K562 (cell line): ENCODE results near the gene KRT31. TPM values are rescaled to one million over a fixed set of nuclear protein-coding genes. Genes with fewer than 3 reads are reported as not detected.
"Not testable (repeated sequence)": the region's sequence is repeated elsewhere in the genome, so short reads cannot be mapped to it uniquely, and the experiment has no call there.

Experiments used
- ATAC-seq: fragments of 200-7000 bp; cut with Tn5 transposase; 3 replicates; pipeline ENCODE4 v1.9.1; 2020; ENCODE audit warnings: moderate library complexity
- BruUV-seq: library from RNA; stranded (reverse); fragments of 400-500 nt; replicated peaks from 2 replicates; lab custom pipeline; 2021; lab: Mats Ljungman, UMichigan
- CTCF ChIA-PET: fragments of 300-600 bp; formaldehyde crosslinking; extraction: SDS; loops from one replicate; lab custom pipeline; 2021; ENCODE audit warnings: low intra/inter-chr PET ratio; lab: Yijun Ruan, JAX
- POLR2A ChIA-PET: fragments of 300-600, 350-650 bp; sonication (Branson Sonifier 250); formaldehyde crosslinking; extraction: SDS; loops from one replicate; lab custom pipeline; 2021; ENCODE audit warnings: antibody characterized with exemption, inconsistent platforms; lab: Yijun Ruan, JAX
- DNase-seq, 4 experiments: peaks; one replicate each; pipeline versions ENCODE4 v3.0.0 to v3.0.0-alpha.2; 2011 to 2018; ENCODE audit warnings: low spot score in 3 of 4, mixed read lengths in 3 of 4; ENCODE audit errors: extremely low read depth in 1 of 4
- FAIRE-seq: peaks from 2 replicates; lab custom pipeline; 2011; peaks lifted over from hg19 to GRCh38; lab: Jason Lieb, UNC
- H2AFZ ChIP-seq: 2 replicates; pipeline ENCODE4 v1.6.0; 2011; ENCODE audit warnings: low read depth, low read length, control low read depth, inconsistent platforms
- H3K27ac ChIP-seq: fragments of 200-600 bp; 3 replicates; pipeline ENCODE4 v1.8.0; 2011; ENCODE audit warnings: low read depth, mild to moderate bottlenecking, control low read depth, inconsistent platforms, low read length, moderate library complexity, mixed read lengths; ENCODE audit errors: extremely low read depth
- H3K27me3 ChIP-seq, 2 experiments: fragments of 300-600 bp in 1 of 2; 2 replicates in 1 of 2; 3 replicates in 1 of 2; pipeline versions ENCODE4 v1.6.0 to v1.8.0; 2011; ENCODE audit warnings: inconsistent platforms in 2 of 2, low read length in 2 of 2, mild to moderate bottlenecking in 1 of 2, mixed read lengths in 1 of 2, moderate library complexity in 1 of 2; ENCODE audit not compliant: control insufficient read depth in 2 of 2, insufficient read depth in 2 of 2
- H3K36me3 ChIP-seq: fragments of 300-600 bp; 3 replicates; pipeline ENCODE4 v1.8.0; 2011; ENCODE audit warnings: mild to moderate bottlenecking, low read length, inconsistent platforms; ENCODE audit not compliant: control insufficient read depth, insufficient read depth
- H3K4me1 ChIP-seq, 2 experiments: fragments of 200-600 bp in 1 of 2; replicated peaks in 1 of 2; 2 replicates in 1 of 2; 3 replicates in 1 of 2; pipeline versions ENCODE4 v1.5.1 to v1.8.0; 2011; ENCODE audit warnings: inconsistent platforms in 2 of 2, low read length in 2 of 2, mild to moderate bottlenecking in 1 of 2, mixed read lengths in 1 of 2, moderate library complexity in 1 of 2; ENCODE audit not compliant: control insufficient read depth in 2 of 2, insufficient read depth in 2 of 2
- H3K4me2 ChIP-seq: 2 replicates; pipeline ENCODE4 v1.6.1; 2011; ENCODE audit warnings: low read length, control low read depth, inconsistent platforms, mixed read lengths; ENCODE audit not compliant: insufficient read depth
- H3K4me3 ChIP-seq: fragments of 200-600 bp; sonication (generic), shearing (Covaris generic); 2 replicates; pipeline ENCODE4 v1.5.1; 2016; ENCODE audit warnings: control low read depth, inconsistent platforms
- H3K79me2 ChIP-seq: fragments of 200-600 bp; 3 replicates; pipeline ENCODE4 v1.8.0; 2011; ENCODE audit warnings: low read length, inconsistent platforms; ENCODE audit not compliant: control insufficient read depth, insufficient read depth
- H3K9ac ChIP-seq, 2 experiments: 2 replicates each; pipeline versions ENCODE4 v1.6.0 to v1.6.1; 2011; ENCODE audit warnings: low read depth in 2 of 2, low read length in 2 of 2, control low read depth in 1 of 2, inconsistent platforms in 1 of 2, mild to moderate bottlenecking in 1 of 2, mixed read lengths in 1 of 2; ENCODE audit not compliant: insufficient read depth in 1 of 2
- H3K9me1 ChIP-seq: one replicate; pipeline ENCODE4 v1.6.0; 2011; ENCODE audit warnings: inconsistent platforms, mild to moderate bottlenecking, low read length, moderate library complexity; ENCODE audit not compliant: control insufficient read depth, insufficient read depth
- H3K9me3 ChIP-seq: replicated peaks from 2 replicates; pipeline ENCODE4 v1.5.1; 2011; ENCODE audit warnings: low read depth, low read length, inconsistent platforms; ENCODE audit not compliant: control insufficient read depth, insufficient read depth
- H4K20me1 ChIP-seq: replicated peaks from 2 replicates; pipeline ENCODE4 v1.6.1; 2011; ENCODE audit warnings: low read length, inconsistent platforms, mixed read lengths; ENCODE audit not compliant: control insufficient read depth, insufficient read depth
- CAMTA2 ChIP-seq: fragments of 250-450 bp; sonication (Bioruptor Pico); conservative IDR thresholded peaks from 2 replicates; pipeline ENCODE4 v1.5.1; 2022
- HMG20B ChIP-seq: fragments of 250-450 bp; sonication (Bioruptor Pico); IDR thresholded peaks from 2 replicates; pipeline ENCODE4 v1.5.0; 2021; ENCODE audit warnings: mild to moderate bottlenecking
- NFIX ChIP-seq: fragments of 250-450 bp; sonication (Bioruptor Pico); IDR thresholded peaks from 2 replicates; pipeline ENCODE4 v1.4.0; 2020; ENCODE audit warnings: low read depth, mild to moderate bottlenecking, moderate library complexity
- NRF1 ChIP-seq, 2 experiments: fragments of 450-650 bp; IDR thresholded peaks in 1 of 2; conservative IDR thresholded peaks in 1 of 2; 2 replicates each; pipeline ENCODE4 v1.6.1; 2014; ENCODE audit warnings: mild to moderate bottlenecking in 2 of 2
- PCBP1 ChIP-seq: fragments of 200-400 bp; formaldehyde crosslinking; IDR thresholded peaks from 2 replicates; pipeline ENCODE4 v1.6.1; 2018; ENCODE audit warnings: mild to moderate bottlenecking, low read depth, low read length; ENCODE audit not compliant: poor library complexity, severe bottlenecking
- RAD21 ChIP-seq, 2 experiments: fragments of 250-450 bp in 1 of 2; fragments of 450-650 bp in 1 of 2; sonication (Bioruptor Pico) in 1 of 2; formaldehyde crosslinking in 1 of 2; IDR thresholded peaks in 1 of 2; conservative IDR thresholded peaks in 1 of 2; 2 replicates each; pipeline versions ENCODE4 v1.4.0 to v1.8.0; 2020 to 2022; ENCODE audit warnings: mild to moderate bottlenecking in 2 of 2, moderate library complexity in 1 of 2
- RBM22 ChIP-seq: fragments of 200-400 bp; formaldehyde crosslinking; IDR thresholded peaks from 2 replicates; pipeline ENCODE4 v1.6.1; 2018; ENCODE audit warnings: low read length, low read depth; ENCODE audit not compliant: poor library complexity, severe bottlenecking
- RCOR1 ChIP-seq, 2 experiments: IDR thresholded peaks; 2 replicates each; pipeline ENCODE4 v1.6.1; 2012; ENCODE audit warnings: low read depth in 2 of 2, low read length in 2 of 2, borderline replicate concordance in 1 of 2, improper control_type of control experiment in 1 of 2
- SP2 ChIP-seq: IDR thresholded peaks from 2 replicates; pipeline ENCODE4 v1.6.1; 2011; ENCODE audit warnings: mild to moderate bottlenecking, low read depth, low read length, moderate library complexity; ENCODE audit not compliant: poor library complexity, severe bottlenecking; ENCODE audit errors: extremely low read depth
- STAT5A ChIP-seq: IDR thresholded peaks from 2 replicates; pipeline ENCODE4 v1.6.1; 2012; ENCODE audit warnings: low read length, inconsistent platforms, borderline replicate concordance
- ZNF3 ChIP-seq: fragments of 250-450 bp; sonication (Bioruptor Pico); IDR thresholded peaks from 2 replicates; pipeline ENCODE4 v1.5.0; 2021; ENCODE audit warnings: mild to moderate bottlenecking, moderate library complexity
- WGBS: fragments of 100-300 bp; shearing (Covaris generic); methylation state at CpG from one replicate; pipeline ENCODE4 v1.1.6; 2016; ENCODE audit warnings: low coverage, mixed read lengths; ENCODE audit not compliant: insufficient coverage; ENCODE audit errors: missing lambda C conversion rate; 5-methylcytosine and 5-hydroxymethylcytosine counted together
- in situ Hi-C: fragments of 300-500 bp; cut with MboI; formaldehyde crosslinking; loops from 4 replicates; pipeline ENCODE4 v1.15.0; 2018; ENCODE audit warnings: inconsistent platforms, mixed read lengths
- intact Hi-C: fragments of 100-400 bp; cut with micrococcal nuclease; formaldehyde crosslinking; loops from 2 replicates; pipeline ENCODE4 v1.14.2; 2022
- polyA plus RNA-seq, 8 experiments: library from polyadenylated mRNA; depleted of rRNA in 4 of 8; stranded (reverse) in 5 of 8; unstranded in 3 of 8; fragments of >200 nt; fragmentation: Nextera tagmentation in 2 of 8; fragmentation: Illumina TruSeq in 1 of 8; extraction: Ambion mirVana in 2 of 8; extraction: Trizol in 1 of 8; gene quantifications; 2 replicates each; pipeline versions ENCODE4 v1.2.1 to v1.2.3, GENCODE V29; 2011 to 2014; ENCODE audit warnings: inconsistent platforms in 1 of 8, missing spikeins in 1 of 8
- total RNA-seq, 7 experiments: library from RNA; depleted of rRNA in 6 of 7; stranded (reverse); fragments of >200 nt in 6 of 7; fragmentation: Illumina TruSeq in 2 of 7; extraction: Trizol in 2 of 7; gene quantifications; 2 replicates each; pipeline versions ENCODE4 v1.2.1 to v1.2.3, GENCODE V29; 2011 to 2021; ENCODE audit warnings: low replicate concordance in 1 of 7
- TF ChIP-seq, protein P1 (sequence below): fragments of 150-350 bp; conservative IDR thresholded peaks from 2 replicates; pipeline ENCODE4 v1.6.1; 2014; ENCODE audit warnings: low read length

KRT31 gene
- total and polyA plus RNA-seq, 9 of the 15 experiments (the other 6 are each of a cell fraction or from before 2014, with no cell fraction given), result not detected

DNA sequence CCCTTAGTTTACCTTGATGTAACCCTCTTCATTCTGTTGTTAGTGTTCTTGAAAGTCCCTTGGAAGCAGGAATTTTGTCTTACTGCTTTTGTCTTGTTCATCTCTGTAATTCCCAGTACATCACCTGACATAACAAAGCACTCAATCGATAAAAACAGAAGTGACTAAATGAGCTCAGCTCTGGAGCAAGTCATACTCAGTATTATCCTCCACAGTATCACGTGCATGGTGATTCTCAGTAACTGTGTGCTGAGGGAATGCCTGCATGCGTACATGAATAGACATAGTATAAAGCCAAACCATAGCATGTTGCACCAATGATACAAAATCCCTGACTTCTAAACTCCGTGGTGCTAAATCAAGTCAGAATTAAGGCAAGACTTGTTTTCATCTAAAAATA lies 36.2 kb upstream of the KRT31 start:
- H3K9me1 ChIP-seq, result no peaks in the 10 kb centered on the region
- H2AFZ ChIP-seq, result no peak overlapping the region
- BruUV-seq, result no TSS peak
- in situ Hi-C loops, result no loop called here
- H3K9ac ChIP-seq, result no peak overlapping the region
- FAIRE-seq (no peak), DNase-seq (no peak), ATAC-seq (no peak)
- 1% methylated on average over 4 of the region's 4 CpGs for WGBS
- no peak overlapping the region for H3K27ac ChIP-seq
- H3K9me3 ChIP-seq, result no peaks in the 10 kb centered on the region
- peaks cover 2 to 28% of the 10 kb centered on the region in 2 experiments; a peak in 4 of 5 replicates for H3K27me3 ChIP-seq
- H3K36me3 ChIP-seq, result no peaks in the 10 kb centered on the region
- TF ChIP-seq, protein P1, sequence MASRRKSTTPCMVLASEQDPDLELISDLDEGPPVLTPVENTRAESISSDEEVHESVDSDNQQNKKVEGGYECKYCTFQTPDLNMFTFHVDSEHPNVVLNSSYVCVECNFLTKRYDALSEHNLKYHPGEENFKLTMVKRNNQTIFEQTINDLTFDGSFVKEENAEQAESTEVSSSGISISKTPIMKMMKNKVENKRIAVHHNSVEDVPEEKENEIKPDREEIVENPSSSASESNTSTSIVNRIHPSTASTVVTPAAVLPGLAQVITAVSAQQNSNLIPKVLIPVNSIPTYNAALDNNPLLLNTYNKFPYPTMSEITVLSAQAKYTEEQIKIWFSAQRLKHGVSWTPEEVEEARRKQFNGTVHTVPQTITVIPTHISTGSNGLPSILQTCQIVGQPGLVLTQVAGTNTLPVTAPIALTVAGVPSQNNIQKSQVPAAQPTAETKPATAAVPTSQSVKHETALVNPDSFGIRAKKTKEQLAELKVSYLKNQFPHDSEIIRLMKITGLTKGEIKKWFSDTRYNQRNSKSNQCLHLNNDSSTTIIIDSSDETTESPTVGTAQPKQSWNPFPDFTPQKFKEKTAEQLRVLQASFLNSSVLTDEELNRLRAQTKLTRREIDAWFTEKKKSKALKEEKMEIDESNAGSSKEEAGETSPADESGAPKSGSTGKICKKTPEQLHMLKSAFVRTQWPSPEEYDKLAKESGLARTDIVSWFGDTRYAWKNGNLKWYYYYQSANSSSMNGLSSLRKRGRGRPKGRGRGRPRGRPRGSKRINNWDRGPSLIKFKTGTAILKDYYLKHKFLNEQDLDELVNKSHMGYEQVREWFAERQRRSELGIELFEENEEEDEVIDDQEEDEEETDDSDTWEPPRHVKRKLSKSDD, result no peak
- no peak for TF ChIP-seq PCBP1
- no peak for TF ChIP-seq HMG20B (CRISPR knock-in tag)
- TF ChIP-seq NFIX (CRISPR knock-in tag), result no peak
- no peak for TF ChIP-seq RCOR1 (IDR thresholded peaks at IDR 0.05; ENCODE audit: borderline replicate concordance in 1 of 2, low read depth in 2 of 2, low read length in 2 of 2)
- TF ChIP-seq NRF1 (conservative IDR thresholded peaks at IDR 0.05 in 1 of 2, IDR thresholded peaks at IDR 0.05 in 1 of 2), result no peak
- TF ChIP-seq SP2, result no peak
- no peak for TF ChIP-seq STAT5A
- TF ChIP-seq RBM22, result no peak
- no peak for TF ChIP-seq RAD21 (CRISPR knock-in tag; conservative IDR thresholded peaks at IDR 0.05 in 1 of 2, IDR thresholded peaks at IDR 0.05 in 1 of 2)
- TF ChIP-seq ZNF3 (CRISPR knock-in tag), result no peak
- TF ChIP-seq CAMTA2, result no peak
- no peaks in the 10 kb centered on the region for H3K4me1 ChIP-seq
- ChIA-PET CTCF (no interaction called here), POLR2A (interaction anchor here (1.5 kb wide), 1 partner anchor 15 kb away, joined by 5 read pairs; no protein-coding TSS in a partner anchor)
- H4K20me1 ChIP-seq, result no peaks in the 10 kb centered on the region
- no peak overlapping the region for H3K4me2 ChIP-seq
- no peak overlapping the region for H3K4me3 ChIP-seq
- intact Hi-C loops, result no loop called here
- H3K79me2 ChIP-seq, result no peaks in the 10 kb centered on the region

DNA sequence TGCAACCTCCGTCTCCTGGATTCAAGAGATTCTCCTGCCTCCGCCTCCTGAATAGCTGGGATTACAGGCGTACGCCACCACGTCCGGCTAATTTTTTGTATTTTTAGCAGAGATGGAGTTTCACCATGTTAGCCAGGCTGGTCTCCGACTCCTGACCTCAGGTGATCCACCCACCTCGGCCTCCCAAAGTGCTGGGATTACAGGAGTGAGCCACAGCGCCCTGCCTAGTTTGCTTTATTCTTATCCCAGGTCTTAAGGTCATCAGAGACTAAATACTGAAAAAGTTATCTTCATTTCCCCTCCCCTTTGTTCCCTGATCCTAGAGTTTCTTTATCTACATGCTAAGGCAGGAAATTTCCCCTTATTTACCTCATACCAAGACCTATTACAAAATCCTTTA lies 33.0 kb upstream of the KRT31 start:
- H3K9me1 ChIP-seq, H3K9ac ChIP-seq, H3K4me3 ChIP-seq, H3K4me1 ChIP-seq, intact Hi-C loops, H4K20me1 ChIP-seq, H3K79me2 ChIP-seq, FAIRE-seq, H3K36me3 ChIP-seq, BruUV-seq, CTCF ChIA-PET, POLR2A ChIA-PET, in situ Hi-C loops, H3K9me3 ChIP-seq, ATAC-seq, H2AFZ ChIP-seq, H3K27ac ChIP-seq, H3K4me2 ChIP-seq, DNase-seq: not testable (repeated sequence)
- WGBS, result 0% methylated on average over 9 of the region's 9 CpGs
- H3K27me3 ChIP-seq, result peaks cover 8 to 16% of the 10 kb centered on the region in 2 experiments; a peak in 4 of 5 replicates
